K562 (cell line): ENCODE results near the gene DR1.

Experiments
- GABPA ChIP-seq: fragments of 200-800 bp; sonication (Bioruptor generic); conservative IDR thresholded peaks from 2 replicates; pipeline ENCODE4 v1.6.1; 2016; ENCODE audit warnings: low read depth, missing genetic modification characterization, missing compliant biosample characterization
- PTBP1 ChIP-seq: fragments of 200-400 bp; formaldehyde crosslinking; IDR thresholded peaks from 2 replicates; pipeline ENCODE4 v1.6.1; 2017; ENCODE audit warnings: low read depth, low read length
- TAF1 ChIP-seq: IDR thresholded peaks from 2 replicates; pipeline ENCODE4 v1.6.1; 2011; ENCODE audit warnings: mild to moderate bottlenecking, low read length, moderate library complexity; ENCODE audit not compliant: insufficient read depth, control insufficient read depth, severe bottlenecking; ENCODE audit errors: extremely low read depth
- TF ChIP-seq, protein P1 (sequence below), 3 experiments: IDR thresholded peaks in 2 of 3; conservative IDR thresholded peaks in 1 of 3; 2 replicates each; pipeline ENCODE4 v1.5.1; 2011 to 2012; ENCODE audit warnings: low read length in 3 of 3, mild to moderate bottlenecking in 3 of 3, control low read depth in 2 of 3, improper control_type of control experiment in 1 of 3, inconsistent platforms in 1 of 3, low read depth in 1 of 3, mixed read lengths in 1 of 3, moderate library complexity in 1 of 3; ENCODE audit not compliant: insufficient read depth in 2 of 3

- TF ChIP-seq, protein P1, sequence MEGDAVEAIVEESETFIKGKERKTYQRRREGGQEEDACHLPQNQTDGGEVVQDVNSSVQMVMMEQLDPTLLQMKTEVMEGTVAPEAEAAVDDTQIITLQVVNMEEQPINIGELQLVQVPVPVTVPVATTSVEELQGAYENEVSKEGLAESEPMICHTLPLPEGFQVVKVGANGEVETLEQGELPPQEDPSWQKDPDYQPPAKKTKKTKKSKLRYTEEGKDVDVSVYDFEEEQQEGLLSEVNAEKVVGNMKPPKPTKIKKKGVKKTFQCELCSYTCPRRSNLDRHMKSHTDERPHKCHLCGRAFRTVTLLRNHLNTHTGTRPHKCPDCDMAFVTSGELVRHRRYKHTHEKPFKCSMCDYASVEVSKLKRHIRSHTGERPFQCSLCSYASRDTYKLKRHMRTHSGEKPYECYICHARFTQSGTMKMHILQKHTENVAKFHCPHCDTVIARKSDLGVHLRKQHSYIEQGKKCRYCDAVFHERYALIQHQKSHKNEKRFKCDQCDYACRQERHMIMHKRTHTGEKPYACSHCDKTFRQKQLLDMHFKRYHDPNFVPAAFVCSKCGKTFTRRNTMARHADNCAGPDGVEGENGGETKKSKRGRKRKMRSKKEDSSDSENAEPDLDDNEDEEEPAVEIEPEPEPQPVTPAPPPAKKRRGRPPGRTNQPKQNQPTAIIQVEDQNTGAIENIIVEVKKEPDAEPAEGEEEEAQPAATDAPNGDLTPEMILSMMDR (IDR thresholded peaks at IDR 0.05 in 2 of 3, conservative IDR thresholded peaks at IDR 0.05 in 1 of 3; ENCODE audit: insufficient read depth in 2 of 3, low read depth in 1 of 3, low read length in 3 of 3), result no peak
- TF ChIP-seq PTBP1 (no peak), GABPA (tag) (no peak), TAF1 (no peak)
Measured at GRCh38 chr1:93415296-93415695, 69.6 kb downstream of the DR1 start.
